KBM-7 (cell line): ENCODE results near the gene ZNF530.

Experiments used
- DNase-seq: peaks from one replicate; pipeline ENCODE4 v3.0.0-alpha.2; 2015
- in situ Hi-C: fragments of 300-500 bp; cut with MboI; formaldehyde crosslinking; loops from 2 replicates; pipeline ENCODE4 v1.14.3; 2020; ENCODE audit warnings: low sequenced_read_pairs, low pct_unique_long_range_greater_than_20kb, mixed read lengths

ZNF530 gene

GRCh38 chr19:57611113-57611512 is 11.4 kb downstream of the ZNF530 start:
- no peak for DNase-seq
- in situ Hi-C loops, result no loop called here

DNA sequence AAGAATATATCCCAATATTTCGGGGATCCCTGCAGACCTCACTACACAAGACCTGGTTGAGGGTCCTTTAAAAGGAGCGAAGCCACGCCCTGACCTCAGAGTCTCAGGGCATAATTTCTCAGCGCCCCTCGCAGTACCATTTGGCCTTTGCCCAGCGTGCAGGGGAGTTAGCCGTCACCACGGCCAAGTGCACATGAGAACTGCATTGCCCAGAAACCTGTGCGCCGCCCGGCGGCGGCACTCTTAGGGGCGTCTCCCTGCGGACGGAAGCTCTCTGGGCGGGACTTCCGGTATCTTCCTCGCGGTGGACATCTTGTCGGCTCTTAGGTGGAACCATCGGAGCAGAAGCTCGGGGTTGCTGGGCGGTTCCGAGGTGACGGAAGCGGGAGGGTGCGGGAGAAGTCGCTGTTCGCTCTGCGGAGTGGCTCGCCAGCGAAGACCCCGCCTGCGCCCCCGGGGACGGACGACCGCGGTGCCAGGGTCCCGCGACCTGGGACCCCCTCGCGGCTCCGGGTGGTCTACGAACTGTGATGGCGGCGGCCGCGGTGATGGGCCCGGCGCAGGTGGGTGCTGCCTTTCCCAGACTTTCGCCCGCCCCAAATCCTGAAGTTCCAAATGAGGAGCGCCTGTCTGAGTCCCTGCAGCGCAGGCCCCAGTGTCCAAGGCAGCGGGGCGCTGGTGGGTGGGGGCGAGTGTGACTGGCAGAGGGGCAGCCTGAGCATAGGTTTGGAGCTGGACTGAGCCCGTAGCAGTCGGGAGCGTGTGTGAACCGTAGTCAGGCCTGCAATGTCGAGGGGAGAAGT is 14.5 kb downstream of the ZNF530 start, which contains the start of gene ZNF134:
TSS of gene ZNF134 (plus strand) at position 302 of the 803 bp plus-strand sequence. CDS start 5,227 bp downstream, outside the sequence.
- peak; percentile 92 for DNase-seq

GRCh38 chr19:57615346-57615745 is 15.7 kb downstream of the ZNF530 start:
- DNase-seq, result no peak
- in situ Hi-C loops, result no loop called here

More for the DNA sequence above, 14.5 kb downstream of the ZNF530 start, which contains the start of gene ZNF134:
- in situ Hi-C loops, result no loop called here

DNA sequence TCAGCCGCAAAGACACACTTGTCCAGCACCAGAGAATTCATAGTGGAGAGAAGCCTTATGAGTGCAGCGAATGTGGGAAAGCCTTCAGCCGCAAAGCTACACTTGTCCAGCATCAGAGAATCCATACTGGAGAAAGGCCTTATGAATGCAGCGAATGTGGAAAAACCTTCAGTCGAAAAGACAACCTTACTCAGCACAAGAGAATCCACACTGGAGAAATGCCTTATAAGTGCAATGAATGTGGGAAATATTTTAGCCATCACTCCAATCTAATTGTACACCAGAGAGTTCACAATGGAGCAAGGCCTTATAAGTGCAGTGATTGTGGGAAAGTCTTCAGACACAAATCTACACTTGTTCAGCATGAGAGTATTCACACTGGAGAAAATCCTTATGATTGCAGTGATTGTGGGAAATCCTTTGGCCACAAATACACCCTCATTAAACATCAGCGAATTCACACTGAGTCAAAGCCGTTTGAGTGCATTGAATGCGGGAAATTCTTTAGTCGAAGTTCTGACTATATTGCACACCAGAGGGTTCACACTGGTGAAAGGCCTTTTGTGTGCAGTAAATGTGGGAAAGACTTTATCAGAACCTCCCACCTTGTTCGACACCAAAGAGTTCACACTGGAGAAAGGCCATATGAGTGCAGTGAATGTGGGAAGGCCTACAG is 21.1 kb downstream of the ZNF530 start:
- in situ Hi-C loops, result no loop called here

DNA sequence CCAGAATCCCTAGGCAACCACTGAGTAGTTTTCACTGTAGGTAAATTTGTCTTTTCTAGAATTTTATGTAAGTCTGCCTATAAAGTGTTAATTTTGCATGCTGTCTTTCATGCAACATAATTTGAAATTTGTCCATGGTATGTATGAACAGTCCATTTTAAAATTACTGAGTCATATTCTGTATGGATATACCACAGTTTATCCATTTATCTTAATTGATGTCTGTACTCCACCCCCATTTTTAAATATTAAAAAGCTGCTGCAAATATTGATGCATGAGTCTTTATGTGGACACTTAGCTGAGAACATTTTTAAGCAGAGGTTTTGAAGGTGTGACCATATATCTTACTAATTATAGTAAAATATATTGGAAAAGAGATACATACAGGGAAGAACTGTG is 23.4 kb downstream of the ZNF530 start:
- in situ Hi-C loops, result no loop called here
- DNase-seq, result no peak

More for the DNA sequence above, 21.1 kb downstream of the ZNF530 start:
- DNase-seq, result peak; percentile 27

DNA sequence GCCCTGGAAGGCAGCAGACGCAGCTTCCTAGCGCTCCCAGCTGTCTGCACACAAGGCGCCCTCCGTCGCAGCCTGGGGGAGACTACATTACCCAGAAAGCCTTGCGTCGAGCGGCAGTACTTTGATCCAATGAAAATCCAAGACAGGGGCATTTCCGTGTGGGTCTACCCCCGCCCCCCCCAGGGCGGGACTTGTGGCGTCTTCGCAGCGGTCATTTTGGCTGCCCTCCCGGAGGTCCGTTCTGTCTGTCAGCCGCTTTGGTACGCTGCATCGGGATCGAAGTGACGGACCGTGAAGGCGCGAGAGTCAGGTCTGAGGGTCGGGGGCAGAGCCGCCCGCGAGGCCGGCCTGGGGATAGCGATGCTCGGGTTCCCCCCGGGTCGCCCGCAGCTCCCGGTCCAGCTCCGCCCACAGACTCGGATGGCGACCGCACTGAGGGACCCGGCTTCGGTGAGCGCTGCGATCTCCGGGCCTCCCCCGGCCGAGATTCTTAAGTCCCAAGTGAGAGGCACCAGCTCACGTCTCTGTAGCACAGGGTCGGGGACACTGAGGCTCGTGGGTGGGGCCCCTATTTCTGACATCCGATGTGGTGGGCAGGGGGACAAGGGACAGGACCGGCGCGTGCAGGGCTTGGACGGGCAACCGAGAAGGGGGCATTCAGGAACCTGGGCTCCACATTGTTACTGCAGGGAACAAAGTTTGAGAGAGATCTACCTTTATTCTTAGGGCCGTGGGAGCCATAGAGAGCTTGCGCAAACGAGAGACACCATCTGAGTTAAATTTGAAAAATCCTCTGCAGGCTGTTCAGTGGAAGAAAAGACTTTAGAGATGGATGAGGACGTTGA is 33.5 kb downstream of the ZNF530 start, which contains the start of gene ZNF211:
TSS of gene ZNF211 (plus strand) at position 182 of the 845 bp plus-strand sequence. CDS start at position 361, 179 bp downstream.
- in situ Hi-C loops, result no loop called here
- peak; percentile 92 for DNase-seq

DNA sequence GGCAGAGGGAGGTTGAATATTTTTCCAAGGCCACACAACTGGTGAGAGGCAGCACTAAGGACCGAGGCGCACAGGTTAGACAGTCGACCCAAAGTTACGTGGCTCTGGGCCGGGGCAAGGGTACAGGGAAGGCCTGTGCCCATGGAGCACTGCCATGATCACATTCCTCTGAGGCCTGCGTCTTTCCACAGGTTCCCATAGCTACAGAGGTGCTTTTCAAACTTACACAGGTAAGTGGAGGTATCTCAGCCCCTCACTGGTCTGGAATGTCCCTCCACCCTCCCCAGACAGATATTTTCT is 34.1 kb downstream of the ZNF530 start:
- DNase-seq, result no peak
- in situ Hi-C loops, result no loop called here

- DNase-seq, result no peak
- in situ Hi-C loops, result no loop called here
These were observed 37.7 kb downstream of the ZNF530 start for GRCh38 chr19:57637379-57637778.

DNA sequence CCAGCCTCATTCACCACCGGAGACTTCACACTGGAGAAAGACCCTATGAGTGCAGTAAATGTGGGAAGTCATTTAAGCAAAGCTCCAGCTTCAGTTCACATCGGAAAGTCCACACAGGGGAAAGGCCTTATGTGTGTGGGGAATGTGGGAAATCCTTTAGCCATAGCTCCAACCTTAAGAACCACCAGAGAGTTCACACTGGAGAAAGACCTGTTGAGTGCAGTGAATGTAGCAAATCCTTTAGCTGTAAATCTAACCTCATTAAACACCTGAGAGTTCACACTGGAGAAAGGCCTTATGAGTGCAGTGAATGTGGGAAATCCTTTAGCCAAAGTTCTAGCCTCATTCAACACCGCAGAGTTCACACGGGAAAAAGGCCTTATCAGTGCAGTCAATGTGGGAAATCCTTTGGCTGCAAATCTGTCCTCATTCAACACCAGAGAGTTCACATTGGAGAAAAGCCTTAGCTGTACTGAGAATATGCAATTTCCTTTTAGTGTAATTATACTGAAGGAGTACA is 42.1 kb downstream of the ZNF530 start:
- no peak for DNase-seq
- in situ Hi-C loops, result no loop called here

GRCh38 chr19:57642396-57643046 is 42.8 kb downstream of the ZNF530 start:
- in situ Hi-C loops, result no loop called here
- DNase-seq, result no peak

- in situ Hi-C loops, result no loop called here
- DNase-seq, result no peak
These were observed 44.0 kb downstream of the ZNF530 start for GRCh38 chr19:57643734-57644133.

- in situ Hi-C loops, result no loop called here
- DNase-seq, result no peak
These were observed 48.8 kb downstream of the ZNF530 start for GRCh38 chr19:57648331-57649003.

GRCh38 chr19:57651654-57651996 is 51.9 kb downstream of the ZNF530 start:
- no peak for DNase-seq
- in situ Hi-C loops, result no loop called here

- no peak for DNase-seq
- in situ Hi-C loops, result no loop called here
These were observed 54.0 kb downstream of the ZNF530 start for GRCh38 chr19:57653689-57654088.

- in situ Hi-C loops, result no loop called here
- no peak for DNase-seq
These were observed 55.8 kb downstream of the ZNF530 start for GRCh38 chr19:57655443-57655842.

DNA sequence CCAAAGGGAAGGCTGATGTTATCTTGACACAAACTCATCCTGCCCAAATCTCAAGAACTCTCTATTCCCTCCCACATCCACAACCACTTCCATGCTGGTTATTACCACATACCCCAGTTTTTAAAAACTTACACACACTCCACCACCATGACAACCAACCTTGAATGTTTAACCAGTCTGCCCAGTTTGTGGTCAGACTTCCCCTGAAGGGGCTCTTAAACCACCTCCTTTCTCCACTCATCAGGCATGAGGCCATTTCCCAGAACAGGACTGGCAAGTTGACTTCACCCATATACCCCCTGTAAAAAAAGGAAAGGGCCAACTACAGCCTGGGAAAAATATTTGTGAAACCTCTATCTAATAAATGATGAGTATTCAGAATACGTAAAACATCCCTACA is 56.7 kb downstream of the ZNF530 start:
- no peak for DNase-seq
- in situ Hi-C loops, result no loop called here
